GM23338 (cell line): ENCODE measurements around the gene ITGAV. TPM values are rescaled to one million over a fixed set of nuclear protein-coding genes. Genes with fewer than 3 reads are reported as not detected.

Source experiments
- CTCF ChIP-seq, 2 experiments: fragments of 200-600 bp in 1 of 2; sonication (generic) in 1 of 2; conservative IDR thresholded peaks; 2 replicates each; pipeline versions ENCODE4 v1.5.1 to v1.6.1; 2016 to 2017; ENCODE audit warnings: antibody characterized with exemption in 2 of 2, low read depth in 2 of 2, mild to moderate bottlenecking in 2 of 2, moderate library complexity in 1 of 2
- ZNF114 ChIP-seq: fragments of 250-450 bp; sonication (Bioruptor Pico); IDR thresholded peaks from 2 replicates; pipeline ENCODE4 v1.5.0; 2020; ENCODE audit warnings: mild to moderate bottlenecking, moderate library complexity
- ZNF331 ChIP-seq: fragments of 250-450 bp; sonication (Bioruptor Pico); IDR thresholded peaks from 2 replicates; pipeline ENCODE4 v1.5.0; 2020; ENCODE audit warnings: low read depth, mild to moderate bottlenecking, moderate library complexity
- polyA plus RNA-seq: library from polyadenylated mRNA; unstranded; fragments of >200 nt; fragmentation: Nextera tagmentation; extraction: Ambion mirVana; gene quantifications from 2 replicates; pipeline ENCODE4 v1.2.1, GENCODE V29; 2016
- total RNA-seq: library from RNA; depleted of rRNA; stranded (reverse); fragments of >200 nt; shearing (Covaris generic); gene quantifications from 2 replicates; pipeline ENCODE4 v1.2.3, GENCODE V29; 2014; rRNA removed
- TF ChIP-seq, protein P1 (sequence below): fragments of 250-450 bp; sonication (Bioruptor Pico); IDR thresholded peaks from 2 replicates; pipeline ENCODE4 v1.5.0; 2020; ENCODE audit warnings: mild to moderate bottlenecking, moderate library complexity
- TF ChIP-seq, protein P2 (sequence below): IDR thresholded peaks from one replicate; pipeline ENCODE4 v1.6.1; 2018; ENCODE audit warnings: antibody characterized with exemption; ENCODE audit not compliant: unreplicated experiment

Gene ITGAV
- total and polyA plus RNA-seq, 2 experiments from 2014 or later, result 9.1 to 56.5 TPM

GRCh38 chr2:186728631-186729030 lies 138.8 kb downstream of the ITGAV start (continued):
- TF ChIP-seq, protein P1, sequence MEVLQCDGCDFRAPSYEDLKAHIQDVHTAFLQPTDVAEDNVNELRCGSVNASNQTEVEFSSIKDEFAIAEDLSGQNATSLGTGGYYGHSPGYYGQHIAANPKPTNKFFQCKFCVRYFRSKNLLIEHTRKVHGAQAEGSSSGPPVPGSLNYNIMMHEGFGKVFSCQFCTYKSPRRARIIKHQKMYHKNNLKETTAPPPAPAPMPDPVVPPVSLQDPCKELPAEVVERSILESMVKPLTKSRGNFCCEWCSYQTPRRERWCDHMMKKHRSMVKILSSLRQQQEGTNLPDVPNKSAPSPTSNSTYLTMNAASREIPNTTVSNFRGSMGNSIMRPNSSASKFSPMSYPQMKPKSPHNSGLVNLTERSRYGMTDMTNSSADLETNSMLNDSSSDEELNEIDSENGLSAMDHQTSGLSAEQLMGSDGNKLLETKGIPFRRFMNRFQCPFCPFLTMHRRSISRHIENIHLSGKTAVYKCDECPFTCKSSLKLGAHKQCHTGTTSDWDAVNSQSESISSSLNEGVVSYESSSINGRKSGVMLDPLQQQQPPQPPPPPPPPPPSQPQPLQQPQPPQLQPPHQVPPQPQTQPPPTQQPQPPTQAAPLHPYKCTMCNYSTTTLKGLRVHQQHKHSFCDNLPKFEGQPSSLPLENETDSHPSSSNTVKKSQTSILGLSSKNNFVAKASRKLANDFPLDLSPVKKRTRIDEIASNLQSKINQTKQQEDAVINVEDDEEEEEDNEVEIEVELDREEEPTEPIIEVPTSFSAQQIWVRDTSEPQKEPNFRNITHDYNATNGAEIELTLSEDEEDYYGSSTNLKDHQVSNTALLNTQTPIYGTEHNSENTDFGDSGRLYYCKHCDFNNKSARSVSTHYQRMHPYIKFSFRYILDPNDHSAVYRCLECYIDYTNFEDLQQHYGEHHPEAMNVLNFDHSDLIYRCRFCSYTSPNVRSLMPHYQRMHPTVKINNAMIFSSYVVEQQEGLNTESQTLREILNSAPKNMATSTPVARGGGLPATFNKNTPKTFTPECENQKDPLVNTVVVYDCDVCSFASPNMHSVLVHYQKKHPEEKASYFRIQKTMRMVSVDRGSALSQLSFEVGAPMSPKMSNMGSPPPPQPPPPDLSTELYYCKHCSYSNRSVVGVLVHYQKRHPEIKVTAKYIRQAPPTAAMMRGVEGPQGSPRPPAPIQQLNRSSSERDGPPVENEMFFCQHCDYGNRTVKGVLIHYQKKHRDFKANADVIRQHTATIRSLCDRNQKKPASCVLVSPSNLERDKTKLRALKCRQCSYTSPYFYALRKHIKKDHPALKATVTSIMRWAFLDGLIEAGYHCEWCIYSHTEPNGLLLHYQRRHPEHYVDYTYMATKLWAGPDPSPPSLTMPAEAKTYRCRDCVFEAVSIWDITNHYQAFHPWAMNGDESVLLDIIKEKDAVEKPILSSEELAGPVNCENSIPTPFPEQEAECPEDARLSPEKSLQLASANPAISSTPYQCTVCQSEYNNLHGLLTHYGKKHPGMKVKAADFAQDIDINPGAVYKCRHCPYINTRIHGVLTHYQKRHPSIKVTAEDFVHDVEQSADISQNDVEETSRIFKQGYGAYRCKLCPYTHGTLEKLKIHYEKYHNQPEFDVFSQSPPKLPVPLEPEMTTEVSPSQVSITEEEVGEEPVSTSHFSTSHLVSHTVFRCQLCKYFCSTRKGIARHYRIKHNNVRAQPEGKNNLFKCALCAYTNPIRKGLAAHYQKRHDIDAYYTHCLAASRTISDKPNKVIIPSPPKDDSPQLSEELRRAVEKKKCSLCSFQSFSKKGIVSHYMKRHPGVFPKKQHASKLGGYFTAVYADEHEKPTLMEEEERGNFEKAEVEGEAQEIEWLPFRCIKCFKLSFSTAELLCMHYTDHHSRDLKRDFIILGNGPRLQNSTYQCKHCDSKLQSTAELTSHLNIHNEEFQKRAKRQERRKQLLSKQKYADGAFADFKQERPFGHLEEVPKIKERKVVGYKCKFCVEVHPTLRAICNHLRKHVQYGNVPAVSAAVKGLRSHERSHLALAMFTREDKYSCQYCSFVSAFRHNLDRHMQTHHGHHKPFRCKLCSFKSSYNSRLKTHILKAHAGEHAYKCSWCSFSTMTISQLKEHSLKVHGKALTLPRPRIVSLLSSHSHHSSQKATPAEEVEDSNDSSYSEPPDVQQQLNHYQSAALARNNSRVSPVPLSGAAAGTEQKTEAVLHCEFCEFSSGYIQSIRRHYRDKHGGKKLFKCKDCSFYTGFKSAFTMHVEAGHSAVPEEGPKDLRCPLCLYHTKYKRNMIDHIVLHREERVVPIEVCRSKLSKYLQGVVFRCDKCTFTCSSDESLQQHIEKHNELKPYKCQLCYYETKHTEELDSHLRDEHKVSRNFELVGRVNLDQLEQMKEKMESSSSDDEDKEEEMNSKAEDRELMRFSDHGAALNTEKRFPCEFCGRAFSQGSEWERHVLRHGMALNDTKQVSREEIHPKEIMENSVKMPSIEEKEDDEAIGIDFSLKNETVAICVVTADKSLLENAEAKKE (CRISPR knock-in tag), result no peak
- TF ChIP-seq ZNF331 (CRISPR knock-in tag) (no peak), ZNF114 (CRISPR knock-in tag) (no peak), CTCF (conservative IDR thresholded peaks at IDR 0.05; ENCODE audit: low read depth in 2 of 2) (no peak)
- TF ChIP-seq, protein P2, sequence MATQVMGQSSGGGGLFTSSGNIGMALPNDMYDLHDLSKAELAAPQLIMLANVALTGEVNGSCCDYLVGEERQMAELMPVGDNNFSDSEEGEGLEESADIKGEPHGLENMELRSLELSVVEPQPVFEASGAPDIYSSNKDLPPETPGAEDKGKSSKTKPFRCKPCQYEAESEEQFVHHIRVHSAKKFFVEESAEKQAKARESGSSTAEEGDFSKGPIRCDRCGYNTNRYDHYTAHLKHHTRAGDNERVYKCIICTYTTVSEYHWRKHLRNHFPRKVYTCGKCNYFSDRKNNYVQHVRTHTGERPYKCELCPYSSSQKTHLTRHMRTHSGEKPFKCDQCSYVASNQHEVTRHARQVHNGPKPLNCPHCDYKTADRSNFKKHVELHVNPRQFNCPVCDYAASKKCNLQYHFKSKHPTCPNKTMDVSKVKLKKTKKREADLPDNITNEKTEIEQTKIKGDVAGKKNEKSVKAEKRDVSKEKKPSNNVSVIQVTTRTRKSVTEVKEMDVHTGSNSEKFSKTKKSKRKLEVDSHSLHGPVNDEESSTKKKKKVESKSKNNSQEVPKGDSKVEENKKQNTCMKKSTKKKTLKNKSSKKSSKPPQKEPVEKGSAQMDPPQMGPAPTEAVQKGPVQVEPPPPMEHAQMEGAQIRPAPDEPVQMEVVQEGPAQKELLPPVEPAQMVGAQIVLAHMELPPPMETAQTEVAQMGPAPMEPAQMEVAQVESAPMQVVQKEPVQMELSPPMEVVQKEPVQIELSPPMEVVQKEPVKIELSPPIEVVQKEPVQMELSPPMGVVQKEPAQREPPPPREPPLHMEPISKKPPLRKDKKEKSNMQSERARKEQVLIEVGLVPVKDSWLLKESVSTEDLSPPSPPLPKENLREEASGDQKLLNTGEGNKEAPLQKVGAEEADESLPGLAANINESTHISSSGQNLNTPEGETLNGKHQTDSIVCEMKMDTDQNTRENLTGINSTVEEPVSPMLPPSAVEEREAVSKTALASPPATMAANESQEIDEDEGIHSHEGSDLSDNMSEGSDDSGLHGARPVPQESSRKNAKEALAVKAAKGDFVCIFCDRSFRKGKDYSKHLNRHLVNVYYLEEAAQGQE, result no peak

Other genes with a start within 250 kb of the ITGAV start
- 75.0 and 75.6 TPM in 2 replicates for gene ZC3H15, start 103.8 kb upstream of the ITGAV start, total RNA-seq
- 242 and 281 TPM in 2 replicates for gene ZC3H15, start 103.8 kb upstream of the ITGAV start, polyA plus RNA-seq
- 26.3 and 27.2 TPM in 2 replicates for gene FAM171B, start 104.0 kb downstream of the ITGAV start, total RNA-seq
- gene FAM171B, start 104.0 kb downstream of the ITGAV start, polyA plus RNA-seq, result 9.8 and 10.7 TPM in 2 replicates